OCI-LY7 (cell line): ENCODE data around the gene IL32. TPM values are rescaled to one million over a fixed set of nuclear protein-coding genes. Genes with fewer than 3 reads are reported as not detected.
A peak's percentile ranks its signal among the peaks of the same experiment; 100 is the strongest.
"Not testable (repeated sequence)": the region's sequence is repeated elsewhere in the genome, so short reads cannot be mapped to it uniquely, and the experiment has no call there.

Experiments
- BruUV-seq: library from RNA; stranded (reverse); fragments of 400-500 nt; replicated peaks from 2 replicates; lab custom pipeline; 2021; lab: Mats Ljungman, UMichigan
- CTCF ChIA-PET: fragments of 300-600 bp; sonication (Branson Sonifier 250); formaldehyde crosslinking; loops from one replicate; lab custom pipeline; 2022; ENCODE audit warnings: antibody characterized with exemption; ENCODE audit not compliant: unreplicated experiment; lab: Charles Lee
- POLR2A ChIA-PET: fragments of 300-600 bp; sonication (Branson Sonifier 250); formaldehyde crosslinking; loops from one replicate; lab custom pipeline; 2022; ENCODE audit warnings: antibody characterized with exemption; lab: Charles Lee
- DNase-seq: peaks from one replicate; pipeline ENCODE4 v3.0.0-alpha.2; 2015; ENCODE audit warnings: low spot score
- H2AFZ ChIP-seq: fragments of 200-600 bp; sonication (generic), shearing (Covaris generic); 2 replicates; pipeline ENCODE4 v1.6.1; 2014; ENCODE audit warnings: mild to moderate bottlenecking, antibody characterized with exemption, low read length, moderate library complexity
- H3K27ac ChIP-seq: fragments of 200-600 bp; sonication (generic); 2 replicates; pipeline ENCODE4 v1.5.1; 2014; ENCODE audit warnings: mixed run types, low read depth, mild to moderate bottlenecking, moderate library complexity, low read length, inconsistent platforms; ENCODE audit not compliant: poor library complexity, severe bottlenecking
- H3K36me3 ChIP-seq: fragments of 200-600 bp; sonication (generic); 2 replicates; pipeline ENCODE4 v1.6.1; 2014; ENCODE audit warnings: mild to moderate bottlenecking, antibody characterized with exemption, low read length, moderate library complexity, mixed read lengths; ENCODE audit not compliant: insufficient read depth
- H3K4me1 ChIP-seq: fragments of 200-600 bp; sonication (generic); 2 replicates; pipeline ENCODE4 v1.5.1; 2014; ENCODE audit warnings: mild to moderate bottlenecking, low read length; ENCODE audit not compliant: insufficient read depth, poor library complexity, severe bottlenecking
- H3K4me2 ChIP-seq: fragments of 200-600 bp; sonication (generic); 2 replicates; pipeline ENCODE4 v1.6.1; 2014; ENCODE audit warnings: mild to moderate bottlenecking, low read length
- H3K4me3 ChIP-seq: fragments of 200-600 bp; sonication (generic); 2 replicates; pipeline ENCODE4 v1.5.1; 2014; ENCODE audit warnings: mild to moderate bottlenecking, low read depth, low read length; ENCODE audit not compliant: poor library complexity, severe bottlenecking
- H3K79me2 ChIP-seq: fragments of 200-600 bp; sonication (generic); 2 replicates; pipeline ENCODE4 v1.6.1; 2016; ENCODE audit warnings: low read depth, mild to moderate bottlenecking, low read length, moderate library complexity, mixed read lengths; ENCODE audit not compliant: insufficient read depth
- H3K9me2 ChIP-seq: fragments of 200-600 bp; sonication (generic); 2 replicates; pipeline ENCODE4 v1.6.1; 2016; ENCODE audit warnings: mild to moderate bottlenecking, low read length, mixed read lengths; ENCODE audit not compliant: insufficient read depth
- H3K9me3 ChIP-seq: fragments of 200-600 bp; sonication (generic); 2 replicates; pipeline ENCODE4 v1.6.1; 2014; ENCODE audit warnings: mild to moderate bottlenecking, mixed run types, low read length, mixed read lengths
- H4K20me1 ChIP-seq: fragments of 200-600 bp; sonication (generic); 2 replicates; pipeline ENCODE4 v1.6.1; 2014; ENCODE audit warnings: mild to moderate bottlenecking, antibody characterized with exemption, low read length, moderate library complexity, mixed read lengths; ENCODE audit not compliant: insufficient read depth
- CTCF ChIP-seq: fragments of 200-600 bp; sonication (generic); conservative IDR thresholded peaks from 2 replicates; pipeline ENCODE4 v1.5.1; 2014; ENCODE audit warnings: mild to moderate bottlenecking, antibody characterized with exemption, low read length, moderate library complexity, mixed read lengths
- intact Hi-C: fragments of 100-400 bp; cut with micrococcal nuclease; formaldehyde crosslinking; loops from one replicate; pipeline ENCODE4 v1.10.0; 2022; ENCODE audit not compliant: unreplicated experiment
- total RNA-seq, 2 experiments: library from RNA; depleted of rRNA in 1 of 2; stranded (reverse); fragments of >200 nt in 1 of 2; shearing (Covaris generic) in 1 of 2; gene quantifications; 2 replicates each; pipeline ENCODE4 v1.2.3, GENCODE V29; 2014 to 2022

The IL32 gene
- total RNA-seq, 2 experiments from 2014 or later = not detected

GRCh38 chr16:3053330-3053710 lies 12.1 kb upstream of the IL32 start:
- H3K4me3 ChIP-seq, CTCF ChIA-PET, H3K27ac ChIP-seq, H2AFZ ChIP-seq, H3K79me2 ChIP-seq, H4K20me1 ChIP-seq, intact Hi-C loops, POLR2A ChIA-PET, H3K9me3 ChIP-seq, BruUV-seq, H3K36me3 ChIP-seq, DNase-seq, H3K9me2 ChIP-seq, H3K4me2 ChIP-seq: not testable (repeated sequence)
- 0 out of 2 replicates have a peak, but pooled peaks have one; percentile 23 for TF ChIP-seq CTCF
- peaks cover 39% of the 10 kb centered on the region for H3K4me1 ChIP-seq

- BruUV-seq = no TSS peak
- H3K9me2 ChIP-seq = no peaks in the 10 kb centered on the region
- peak overlapping the region; percentile 50 for H3K27ac ChIP-seq
- no peaks in the 10 kb centered on the region for H3K9me3 ChIP-seq
- no peaks in the 10 kb centered on the region for H4K20me1 ChIP-seq
- peak overlapping the region; percentile 15 for H3K4me3 ChIP-seq
- H2AFZ ChIP-seq = 0 out of 2 replicates have a peak overlapping the region, but pooled peaks have one; percentile 10
- peak; percentile 72 for DNase-seq
- no peaks in the 10 kb centered on the region for H3K36me3 ChIP-seq
- intact Hi-C loops = no loop called here
- peaks cover 45% of the 10 kb centered on the region for H3K4me1 ChIP-seq
- H3K79me2 ChIP-seq = no peaks in the 10 kb centered on the region
- CTCF ChIA-PET = no interaction called here
- H3K4me2 ChIP-seq = peak overlapping the region; percentile 64
- TF ChIP-seq CTCF = no peak
- POLR2A ChIA-PET = interaction anchor here (1.0 kb wide), 1 partner anchor 26 kb away, joined by 4 read pairs; no protein-coding TSS in a partner anchor
Measured at GRCh38 chr16:3054965-3055733, 10.3 kb upstream of the IL32 start.

- POLR2A ChIA-PET, BruUV-seq, H2AFZ ChIP-seq, H4K20me1 ChIP-seq, H3K79me2 ChIP-seq, intact Hi-C loops, H3K4me3 ChIP-seq, CTCF ChIA-PET, H3K36me3 ChIP-seq, H3K9me2 ChIP-seq, DNase-seq, H3K9me3 ChIP-seq: not testable (repeated sequence)
- Histone ChIP-seq H3K4me2 (peak overlapping the region; percentile 64), H3K27ac (peak overlapping the region; percentile 50), H3K4me1 (peaks cover 39% of the 10 kb centered on the region)
Measured at GRCh38 chr16:3055734-3056115, 9.7 kb upstream of the IL32 start.
